ENCODE results near the gene CCDC50.

The CCDC50 gene

GRCh38 chr3:191301782-191302411 lies 27.3 kb upstream of the CCDC50 start:
- Mint-ChIP-seq H3K4me1 (ENCODE audit: low read depth in 2 of 2) (no peaks in the 10 kb centered on the region), H3K4me3 (no peak overlapping the region), H3K27me3 (no peaks in the 10 kb centered on the region), H3K36me3 (ENCODE audit: insufficient read depth) (peaks cover 2% of the 10 kb centered on the region), H3K9me3 (peaks cover 0 to 4% of the 10 kb centered on the region in 2 donors), H3K27ac (no peak overlapping the region)
- DNase-seq (no peak), ATAC-seq (replicated peaks) (no peak)

GRCh38 chr3:191302451-191302850 lies 26.7 kb upstream of the CCDC50 start:
- Mint-ChIP-seq H3K9me3 (peaks cover 0 to 4% of the 10 kb centered on the region in 2 donors), H3K27ac (no peak overlapping the region), H3K27me3 (no peaks in the 10 kb centered on the region), H3K36me3 (ENCODE audit: insufficient read depth) (peaks cover 2% of the 10 kb centered on the region), H3K4me3 (no peak overlapping the region), H3K4me1 (ENCODE audit: low read depth in 2 of 2) (no peaks in the 10 kb centered on the region)
- no peak for DNase-seq
- no peak for ATAC-seq (replicated peaks)

- Mint-ChIP-seq H3K4me3 (no peak overlapping the region), H3K27ac (no peak overlapping the region), H3K36me3 (ENCODE audit: insufficient read depth) (peaks cover 2% of the 10 kb centered on the region), H3K9me3 (peaks cover 0 to 4% of the 10 kb centered on the region in 2 donors), H3K4me1 (ENCODE audit: low read depth in 2 of 2) (no peaks in the 10 kb centered on the region), H3K27me3 (no peaks in the 10 kb centered on the region)
- ATAC-seq (replicated peaks) (no peak), DNase-seq (no peak)
Observed at GRCh38 chr3:191303596-191303995, 25.6 kb upstream of the CCDC50 start.

- H3K9me3 Mint-ChIP-seq: peaks cover 0 to 4% of the 10 kb centered on the region in 2 donors
- no peak overlapping the region for H3K27ac Mint-ChIP-seq
- no peak overlapping the region for H3K4me3 Mint-ChIP-seq
- no peaks in the 10 kb centered on the region for H3K27me3 Mint-ChIP-seq
- H3K4me1 Mint-ChIP-seq (ENCODE audit: low read depth in 2 of 2): no peaks in the 10 kb centered on the region
- DNase-seq (no peak), ATAC-seq (replicated peaks) (no peak)
- peaks cover 2% of the 10 kb centered on the region for H3K36me3 Mint-ChIP-seq (ENCODE audit: insufficient read depth)
Observed at GRCh38 chr3:191306428-191306827, 22.8 kb upstream of the CCDC50 start.

- Mint-ChIP-seq H3K36me3 (ENCODE audit: insufficient read depth) (peaks cover 2% of the 10 kb centered on the region), H3K27ac (no peak overlapping the region), H3K4me3 (no peak overlapping the region), H3K27me3 (no peaks in the 10 kb centered on the region), H3K4me1 (ENCODE audit: low read depth in 2 of 2) (no peaks in the 10 kb centered on the region), H3K9me3 (peaks cover 0 to 2% of the 10 kb centered on the region in 2 donors)
- DNase-seq (no peak), ATAC-seq (replicated peaks) (no peak)
Observed at GRCh38 chr3:191307341-191307740, 21.9 kb upstream of the CCDC50 start.

GRCh38 chr3:191313296-191313695 lies 15.9 kb upstream of the CCDC50 start:
- Mint-ChIP-seq H3K4me1 (ENCODE audit: low read depth in 2 of 2) (no peaks in the 10 kb centered on the region), H3K27me3 (no peaks in the 10 kb centered on the region), H3K27ac (no peak overlapping the region), H3K9me3 (no peaks in the 10 kb centered on the region), H3K36me3 (ENCODE audit: insufficient read depth) (no peaks in the 10 kb centered on the region), H3K4me3 (no peak overlapping the region)
- DNase-seq: no peak
- ATAC-seq (replicated peaks): no peak

- no peak for ATAC-seq (replicated peaks)
- DNase-seq: no peak
- Mint-ChIP-seq H3K9me3 (no peaks in the 10 kb centered on the region), H3K27me3 (no peaks in the 10 kb centered on the region), H3K27ac (no peak overlapping the region), H3K36me3 (ENCODE audit: insufficient read depth) (no peaks in the 10 kb centered on the region), H3K4me3 (no peak overlapping the region), H3K4me1 (ENCODE audit: low read depth in 2 of 2) (no peaks in the 10 kb centered on the region)
Observed at GRCh38 chr3:191314109-191314728, 15.0 kb upstream of the CCDC50 start.

GRCh38 chr3:191316876-191317603 lies 12.2 kb upstream of the CCDC50 start:
- Mint-ChIP-seq H3K9me3 (no peaks in the 10 kb centered on the region), H3K4me3 (no peak overlapping the region), H3K27me3 (no peaks in the 10 kb centered on the region), H3K27ac (no peak overlapping the region), H3K4me1 (ENCODE audit: low read depth in 2 of 2) (no peaks in the 10 kb centered on the region), H3K36me3 (ENCODE audit: insufficient read depth) (no peaks in the 10 kb centered on the region)
- no peak for ATAC-seq (replicated peaks)
- DNase-seq: no peak

GRCh38 chr3:191320316-191320715 lies 8.9 kb upstream of the CCDC50 start:
- Mint-ChIP-seq H3K9me3 (no peaks in the 10 kb centered on the region), H3K27me3 (no peaks in the 10 kb centered on the region), H3K36me3 (ENCODE audit: insufficient read depth) (no peaks in the 10 kb centered on the region), H3K27ac (no peak overlapping the region), H3K4me1 (ENCODE audit: low read depth in 2 of 2) (no peaks in the 10 kb centered on the region), H3K4me3 (no peak overlapping the region)
- DNase-seq (no peak), ATAC-seq (replicated peaks) (no peak)

GRCh38 chr3:191321019-191321767 lies 8.0 kb upstream of the CCDC50 start:
- H3K27me3 Mint-ChIP-seq: no peaks in the 10 kb centered on the region
- ATAC-seq (replicated peaks) (no peak), DNase-seq (no peak)
- no peaks in the 10 kb centered on the region for H3K9me3 Mint-ChIP-seq
- H3K27ac Mint-ChIP-seq: no peak overlapping the region
- H3K4me3 Mint-ChIP-seq: no peak overlapping the region
- H3K4me1 Mint-ChIP-seq (ENCODE audit: low read depth in 2 of 2): no peaks in the 10 kb centered on the region
- H3K36me3 Mint-ChIP-seq (ENCODE audit: insufficient read depth): no peaks in the 10 kb centered on the region

GRCh38 chr3:191324936-191325335 lies 4.3 kb upstream of the CCDC50 start:
- peaks cover 0 to 3% of the 10 kb centered on the region in 2 donors for H3K4me1 Mint-ChIP-seq (ENCODE audit: low read depth in 2 of 2)
- peaks cover 0 to 7% of the 10 kb centered on the region in 2 donors for H3K27me3 Mint-ChIP-seq
- DNase-seq (no peak), ATAC-seq (replicated peaks) (no peak)
- no peak overlapping the region for H3K27ac Mint-ChIP-seq
- no peaks in the 10 kb centered on the region for H3K9me3 Mint-ChIP-seq
- H3K4me3 Mint-ChIP-seq: no peak overlapping the region
- H3K36me3 Mint-ChIP-seq (ENCODE audit: insufficient read depth): peaks cover 3% of the 10 kb centered on the region

GRCh38 chr3:191327526-191327925 lies 1.7 kb upstream of the CCDC50 start:
- H3K9me3 Mint-ChIP-seq: no peaks in the 10 kb centered on the region
- ATAC-seq (replicated peaks): no peak
- peaks cover 3% of the 10 kb centered on the region for H3K36me3 Mint-ChIP-seq (ENCODE audit: insufficient read depth)
- H3K27ac Mint-ChIP-seq: no peak overlapping the region
- H3K4me3 Mint-ChIP-seq: no peak overlapping the region
- H3K27me3 Mint-ChIP-seq: peaks cover 0 to 7% of the 10 kb centered on the region in 2 donors
- no peak for DNase-seq
- H3K4me1 Mint-ChIP-seq (ENCODE audit: low read depth in 2 of 2): peaks cover 5 to 11% of the 10 kb centered on the region in 2 donors

GRCh38 chr3:191328383-191328961 lies 722 bp upstream of the CCDC50 start:
- DNase-seq (peak in 2 of 3 experiments; percentile 8 to 17), ATAC-seq (replicated peaks) (no peak)
- H3K27ac Mint-ChIP-seq: peak overlapping the region; percentile 63 to 93
- peaks cover 3% of the 10 kb centered on the region for H3K36me3 Mint-ChIP-seq (ENCODE audit: insufficient read depth)
- peaks cover 0 to 7% of the 10 kb centered on the region in 2 donors for H3K27me3 Mint-ChIP-seq
- H3K4me1 Mint-ChIP-seq (ENCODE audit: low read depth in 2 of 2): peaks cover 5 to 11% of the 10 kb centered on the region in 2 donors
- no peaks in the 10 kb centered on the region for H3K9me3 Mint-ChIP-seq
- H3K4me3 Mint-ChIP-seq: peak overlapping the region; percentile 67 to 71

All from effector memory CD8-positive, alpha-beta T cell (primary cell).